Measurements from ENCODE around the gene TUNAR. TPM values are rescaled to one million over a fixed set of nuclear protein-coding genes. Genes with fewer than 3 reads are reported as not detected.
A peak's percentile ranks its signal among the peaks of the same experiment; 100 is the strongest.

The TUNAR gene
- total RNA-seq = not detected in 3 replicates
- long read RNA-seq = 0 reads

DNA sequence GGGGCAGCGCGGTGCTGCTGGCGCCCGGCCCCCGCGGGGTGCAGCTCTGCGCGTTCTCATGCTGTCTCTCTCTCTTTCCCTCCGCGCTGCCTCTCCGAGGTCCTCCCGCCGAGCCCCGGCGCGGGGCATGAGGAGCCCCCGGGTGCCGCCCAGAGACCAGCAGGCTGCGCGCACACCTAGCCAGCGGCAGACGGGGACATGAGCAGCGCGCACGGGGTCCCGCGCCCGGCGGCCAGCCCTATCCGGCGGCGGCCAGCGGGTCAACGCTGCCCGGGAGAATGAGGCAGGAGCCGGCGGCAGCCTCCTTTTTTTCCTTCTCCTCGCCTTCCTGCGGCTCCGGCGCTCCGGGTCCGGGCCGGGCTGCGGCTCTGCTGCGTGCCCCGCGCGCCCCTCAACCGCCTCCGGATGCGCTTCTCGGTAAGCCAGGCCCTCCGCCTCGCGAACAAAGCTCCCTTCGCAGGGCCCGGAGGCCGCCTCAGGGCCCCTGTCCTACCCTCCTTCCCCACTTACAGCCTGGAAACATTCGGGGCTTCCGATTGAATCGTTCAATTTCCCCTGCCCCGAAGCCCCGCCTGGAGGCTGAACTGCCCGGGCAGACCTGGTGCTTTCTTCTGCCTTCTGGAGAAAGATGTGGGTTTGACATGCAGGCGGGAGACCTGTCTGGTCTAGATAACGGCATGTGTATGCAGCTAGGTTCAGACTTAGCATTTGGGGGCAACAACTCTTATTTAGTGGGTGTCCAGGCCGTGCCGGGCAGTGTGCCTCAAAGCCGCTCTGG is at the start of gene TUNAR:
Gene TUNAR, plus strand, starts transcription at position 72 of the 778 bp plus-strand sequence.
- H3K27ac Mint-ChIP-seq (ENCODE audit: unreplicated experiment) = no peak within 1 kb of the TSS
- H3K4me1 Mint-ChIP-seq (ENCODE audit: low read depth) = peaks cover 8% of the 10 kb centered on the region
- H3K36me3 Mint-ChIP-seq (ENCODE audit: low read depth) = no peaks in the 10 kb centered on the region
- DNase-seq (ENCODE audit: low spot score) = no peak
- TF ChIP-seq, protein P1, sequence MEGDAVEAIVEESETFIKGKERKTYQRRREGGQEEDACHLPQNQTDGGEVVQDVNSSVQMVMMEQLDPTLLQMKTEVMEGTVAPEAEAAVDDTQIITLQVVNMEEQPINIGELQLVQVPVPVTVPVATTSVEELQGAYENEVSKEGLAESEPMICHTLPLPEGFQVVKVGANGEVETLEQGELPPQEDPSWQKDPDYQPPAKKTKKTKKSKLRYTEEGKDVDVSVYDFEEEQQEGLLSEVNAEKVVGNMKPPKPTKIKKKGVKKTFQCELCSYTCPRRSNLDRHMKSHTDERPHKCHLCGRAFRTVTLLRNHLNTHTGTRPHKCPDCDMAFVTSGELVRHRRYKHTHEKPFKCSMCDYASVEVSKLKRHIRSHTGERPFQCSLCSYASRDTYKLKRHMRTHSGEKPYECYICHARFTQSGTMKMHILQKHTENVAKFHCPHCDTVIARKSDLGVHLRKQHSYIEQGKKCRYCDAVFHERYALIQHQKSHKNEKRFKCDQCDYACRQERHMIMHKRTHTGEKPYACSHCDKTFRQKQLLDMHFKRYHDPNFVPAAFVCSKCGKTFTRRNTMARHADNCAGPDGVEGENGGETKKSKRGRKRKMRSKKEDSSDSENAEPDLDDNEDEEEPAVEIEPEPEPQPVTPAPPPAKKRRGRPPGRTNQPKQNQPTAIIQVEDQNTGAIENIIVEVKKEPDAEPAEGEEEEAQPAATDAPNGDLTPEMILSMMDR (IDR thresholded peaks at IDR 0.05) = peak; percentile 4
- no peaks in the 10 kb centered on the region for H3K9me3 Mint-ChIP-seq (ENCODE audit: low read depth)
- H3K4me3 Mint-ChIP-seq (ENCODE audit: unreplicated experiment) = peak within 1 kb of the TSS; percentile 42
- peaks cover 74% of the 10 kb centered on the region for H3K27me3 Mint-ChIP-seq (ENCODE audit: low read depth)

- DNase-seq (ENCODE audit: low spot score) = no peak
- peaks cover 12% of the 10 kb centered on the region for H3K9me3 Mint-ChIP-seq (ENCODE audit: low read depth)
- no peaks in the 10 kb centered on the region for H3K4me1 Mint-ChIP-seq (ENCODE audit: low read depth)
- peaks cover 6% of the 10 kb centered on the region for H3K27me3 Mint-ChIP-seq (ENCODE audit: low read depth)
- peak overlapping the region; percentile 1 for H3K27ac Mint-ChIP-seq (ENCODE audit: unreplicated experiment)
- H3K36me3 Mint-ChIP-seq (ENCODE audit: low read depth) = no peaks in the 10 kb centered on the region
- H3K4me3 Mint-ChIP-seq (ENCODE audit: unreplicated experiment) = no peak overlapping the region
- TF ChIP-seq, protein P1 (IDR thresholded peaks at IDR 0.05) = no peak
Measured at GRCh38 chr14:95828649-95829265, 47.9 kb upstream of the TUNAR start.

DNA sequence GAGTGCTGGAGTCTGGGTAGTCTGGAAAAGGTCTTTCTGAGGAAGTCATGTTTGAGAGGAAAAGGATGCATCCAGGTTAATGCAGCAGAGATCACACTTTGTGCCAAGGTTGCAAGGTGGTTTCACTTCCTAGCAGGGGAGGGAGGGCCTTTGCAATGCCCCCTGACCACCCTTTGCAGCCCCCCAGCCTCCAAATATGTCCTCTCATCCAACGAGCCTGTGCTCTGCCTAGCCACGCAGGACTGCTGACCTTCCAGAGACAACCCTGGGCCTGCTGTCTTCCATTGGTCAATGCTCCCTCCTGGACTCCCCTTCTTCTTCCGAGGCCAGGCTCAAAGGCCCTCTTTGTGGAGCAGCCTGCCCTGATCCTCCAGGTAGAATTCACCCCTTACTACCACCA is 47.3 kb upstream of the TUNAR start:
- H3K4me1 Mint-ChIP-seq (ENCODE audit: low read depth) = peaks cover 4% of the 10 kb centered on the region
- H3K36me3 Mint-ChIP-seq (ENCODE audit: low read depth) = no peaks in the 10 kb centered on the region
- no peak overlapping the region for H3K4me3 Mint-ChIP-seq (ENCODE audit: unreplicated experiment)
- DNase-seq (ENCODE audit: low spot score) = no peak
- peaks cover 6% of the 10 kb centered on the region for H3K27me3 Mint-ChIP-seq (ENCODE audit: low read depth)
- TF ChIP-seq, protein P1 (IDR thresholded peaks at IDR 0.05) = no peak
- peak overlapping the region; percentile 1 for H3K27ac Mint-ChIP-seq (ENCODE audit: unreplicated experiment)
- H3K9me3 Mint-ChIP-seq (ENCODE audit: low read depth) = peaks cover 11% of the 10 kb centered on the region

DNA sequence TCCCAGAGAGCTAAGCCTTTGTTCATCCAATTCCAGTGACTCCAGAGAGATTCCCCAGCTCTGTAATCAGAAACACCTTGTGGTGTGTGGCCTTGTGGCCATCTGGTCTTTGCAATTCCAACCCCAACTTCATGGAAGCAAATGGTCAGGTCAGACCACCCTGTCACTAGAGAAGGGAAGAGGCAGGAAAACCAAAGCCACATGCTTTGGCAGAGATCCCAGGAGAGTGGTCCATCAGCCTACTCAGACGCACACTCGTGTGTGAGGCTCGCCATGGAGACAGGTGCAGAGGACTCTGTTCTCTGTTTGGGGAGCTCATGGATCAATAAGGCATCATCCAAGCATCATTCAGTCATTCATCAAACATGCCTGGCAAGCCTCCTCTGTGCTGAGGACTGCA is 46.2 kb upstream of the TUNAR start:
- Mint-ChIP-seq H3K4me1 (ENCODE audit: low read depth) (peaks cover 12% of the 10 kb centered on the region), H3K36me3 (ENCODE audit: low read depth) (no peaks in the 10 kb centered on the region), H3K9me3 (ENCODE audit: low read depth) (peaks cover 6% of the 10 kb centered on the region), H3K4me3 (ENCODE audit: unreplicated experiment) (no peak overlapping the region), H3K27me3 (ENCODE audit: low read depth) (peaks cover 6% of the 10 kb centered on the region), H3K27ac (ENCODE audit: unreplicated experiment) (no peak overlapping the region)
- TF ChIP-seq, protein P1 (IDR thresholded peaks at IDR 0.05) = no peak
- DNase-seq (ENCODE audit: low spot score) = no peak

DNA sequence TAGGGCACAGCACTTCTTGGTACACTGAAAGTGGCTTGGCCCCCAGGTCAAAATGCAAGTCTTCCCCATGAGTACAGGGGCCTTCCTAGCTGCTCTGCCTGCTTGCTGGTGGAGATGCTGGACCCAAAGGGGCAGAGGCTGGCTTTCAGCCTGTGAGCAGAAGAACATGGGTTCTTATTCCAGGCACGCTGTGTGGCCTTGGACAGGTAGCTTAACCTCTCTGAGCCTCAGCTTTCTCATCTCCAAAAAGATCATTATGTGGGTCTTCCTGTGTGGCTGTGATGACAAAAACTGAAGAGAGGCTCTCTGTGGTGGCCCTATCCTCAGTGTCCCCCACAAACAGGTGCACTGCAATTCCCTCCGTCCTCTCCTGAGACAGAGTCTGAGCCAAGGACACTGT is 45.6 kb upstream of the TUNAR start:
- no peak overlapping the region for H3K4me3 Mint-ChIP-seq (ENCODE audit: unreplicated experiment)
- H3K9me3 Mint-ChIP-seq (ENCODE audit: low read depth) = peaks cover 6% of the 10 kb centered on the region
- H3K36me3 Mint-ChIP-seq (ENCODE audit: low read depth) = no peaks in the 10 kb centered on the region
- peaks cover 2% of the 10 kb centered on the region for H3K27me3 Mint-ChIP-seq (ENCODE audit: low read depth)
- TF ChIP-seq, protein P1 (IDR thresholded peaks at IDR 0.05) = no peak
- H3K27ac Mint-ChIP-seq (ENCODE audit: unreplicated experiment) = no peak overlapping the region
- no peak for DNase-seq (ENCODE audit: low spot score)
- peaks cover 12% of the 10 kb centered on the region for H3K4me1 Mint-ChIP-seq (ENCODE audit: low read depth)

Measured in chondrocyte (in vitro differentiated cells).